Activated T-helper 17 cell treated with anti-CD3 and anti-CD28 coated beads, Interleukin-2, amount 50 U/mL, for 72 hours (primary cell): Measurements from ENCODE around the gene MAD2L2. TPM values are rescaled to one million over a fixed set of nuclear protein-coding genes. Genes with fewer than 3 reads are reported as not detected.

Experiments used
- ATAC-seq: fragments of 150-1000 bp; cut with Tn5 transposase; replicated peaks from 2 replicates; pipeline ENCODE4 v1.10.0; 2021; ENCODE audit warnings: mild to moderate bottlenecking, moderate library complexity
- H3K27ac Mint-ChIP-seq: one replicate; pipeline ENCODE4 v1.8.0; 2022; ENCODE audit warnings: mixed read lengths
- H3K27me3 Mint-ChIP-seq: one replicate; pipeline ENCODE4 v1.8.0; 2022; ENCODE audit warnings: mixed read lengths
- H3K36me3 Mint-ChIP-seq: one replicate; pipeline ENCODE4 v1.8.0; 2022; ENCODE audit warnings: low read depth, mild to moderate bottlenecking, mixed read lengths
- H3K4me1 Mint-ChIP-seq: one replicate; pipeline ENCODE4 v1.8.0; 2022; ENCODE audit warnings: mixed read lengths
- H3K4me3 Mint-ChIP-seq: one replicate; pipeline ENCODE4 v1.8.0; 2022; ENCODE audit warnings: mild to moderate bottlenecking, mixed read lengths
- H3K9me3 Mint-ChIP-seq: one replicate; pipeline ENCODE4 v1.8.0; 2022; ENCODE audit warnings: mixed read lengths
- total RNA-seq, 2 donors: library from RNA; stranded (reverse); gene quantifications; one replicate each; pipeline ENCODE4 v1.2.3, GENCODE V29; 2022

MAD2L2 gene
- total RNA-seq, 2 donors from 2014 or later = 63.1 to 63.3 TPM

DNA sequence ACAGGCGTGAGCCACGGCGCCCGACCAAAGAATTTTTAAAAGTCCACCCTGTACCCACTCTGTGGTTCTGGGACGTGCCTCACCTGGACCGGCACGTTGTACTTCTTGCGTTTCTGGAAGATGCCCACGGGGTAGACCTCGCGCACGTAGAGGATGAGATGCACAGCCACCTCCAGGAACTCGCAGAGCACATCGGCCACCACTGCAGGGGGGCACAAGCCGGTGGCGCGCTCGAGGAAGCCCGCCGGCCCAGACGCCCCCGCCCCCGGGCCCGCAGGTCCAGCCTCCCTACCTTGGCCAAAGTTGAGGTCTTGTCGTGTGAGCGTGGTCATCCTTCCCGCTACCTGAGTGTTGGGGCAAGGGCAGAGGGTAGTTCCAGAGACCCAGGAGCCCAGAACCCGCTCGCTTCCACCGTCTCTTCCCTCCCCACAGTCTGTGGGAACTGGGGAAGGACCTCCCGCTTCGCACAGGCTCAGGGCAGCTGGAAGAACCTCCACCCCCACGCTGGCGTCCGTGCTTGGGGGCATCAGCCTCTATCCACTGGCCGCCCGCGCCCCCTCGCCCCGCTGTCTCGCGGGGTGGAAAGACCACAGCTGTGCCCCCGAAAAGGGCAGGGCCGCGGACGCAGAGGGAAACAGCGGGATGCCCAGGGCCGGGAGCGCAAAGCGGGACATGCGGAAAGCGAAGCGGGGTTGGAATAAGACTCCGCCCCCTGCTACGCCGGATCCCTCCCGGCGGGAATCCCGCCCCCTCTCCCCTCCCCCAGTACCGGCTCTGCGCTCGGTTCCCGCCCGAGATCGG lies 478 bp downstream of the MAD2L2 start:
- H3K27me3 Mint-ChIP-seq = no peaks in the 10 kb centered on the region

DNA sequence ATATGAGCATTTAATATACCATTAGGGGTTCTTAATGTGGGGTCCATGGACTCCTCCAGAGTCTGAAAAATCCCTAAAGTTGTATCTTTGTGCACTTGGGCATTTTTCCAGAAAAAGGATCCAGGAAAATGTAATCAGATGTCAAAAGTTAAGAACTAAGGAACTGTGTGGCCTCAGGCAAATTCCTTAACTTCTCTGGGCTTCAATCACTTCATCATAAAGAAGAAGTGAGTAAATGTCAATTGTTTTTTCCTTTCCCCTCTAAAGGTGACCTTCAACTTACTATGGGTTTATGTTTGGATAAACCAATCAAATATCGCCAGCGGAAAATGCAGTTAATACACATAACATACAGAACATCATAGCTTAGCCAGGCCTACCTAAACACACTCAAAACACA lies 2.5 kb downstream of the MAD2L2 start:
- no peak for ATAC-seq
- H3K36me3 Mint-ChIP-seq = peaks cover 35% of the 10 kb centered on the region
- H3K27me3 Mint-ChIP-seq = no peaks in the 10 kb centered on the region
- no peak overlapping the region for H3K4me3 Mint-ChIP-seq
- no peak overlapping the region for H3K27ac Mint-ChIP-seq
- no peaks in the 10 kb centered on the region for H3K9me3 Mint-ChIP-seq
- no peaks in the 10 kb centered on the region for H3K4me1 Mint-ChIP-seq

More for the DNA sequence above, 478 bp downstream of the MAD2L2 start:
- no peaks in the 10 kb centered on the region for H3K4me1 Mint-ChIP-seq
- peak overlapping the region; percentile 86 for H3K4me3 Mint-ChIP-seq
- H3K27ac Mint-ChIP-seq = peak overlapping the region; percentile 71
- H3K9me3 Mint-ChIP-seq = no peaks in the 10 kb centered on the region
- ATAC-seq = peak; percentile 20
- peaks cover 17% of the 10 kb centered on the region for H3K36me3 Mint-ChIP-seq

DNA sequence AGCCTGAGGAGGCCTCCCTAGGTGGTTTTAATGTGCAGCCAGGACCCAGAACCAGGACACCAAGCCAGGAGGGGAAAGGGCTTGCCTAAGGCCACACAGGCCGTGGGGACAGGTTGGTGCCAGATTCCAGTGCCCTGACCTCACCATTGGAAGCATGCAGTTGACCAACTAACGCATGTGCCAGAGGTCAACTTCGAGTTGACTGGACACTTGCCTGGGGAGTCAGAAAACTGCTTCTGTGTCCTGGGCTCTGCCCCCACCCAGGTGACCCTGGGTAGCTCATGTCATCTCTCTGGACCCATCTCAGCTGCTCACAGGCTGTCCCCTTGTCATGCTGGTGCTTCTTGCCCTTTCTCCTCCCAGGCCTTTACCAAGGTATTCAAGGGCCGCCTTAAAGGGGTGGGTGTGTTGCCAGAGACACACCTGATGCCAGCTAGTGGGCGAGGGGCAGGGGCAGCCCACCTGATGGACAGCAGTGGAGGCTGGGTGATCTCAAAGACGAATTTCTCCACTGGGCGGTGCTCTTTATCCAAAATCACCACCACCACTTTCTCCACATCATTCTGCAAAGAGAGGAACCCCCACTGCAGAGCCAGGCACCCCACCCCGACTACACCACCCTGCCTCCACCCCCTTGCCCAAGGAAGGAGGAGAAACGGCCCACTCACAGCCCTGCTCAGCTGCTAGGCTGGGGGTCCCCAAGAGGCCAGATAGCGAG lies 4.4 kb downstream of the MAD2L2 start:
- ATAC-seq = no peak
- Mint-ChIP-seq H3K27me3 (no peaks in the 10 kb centered on the region), H3K27ac (no peak overlapping the region), H3K9me3 (no peaks in the 10 kb centered on the region), H3K4me1 (no peaks in the 10 kb centered on the region), H3K4me3 (no peak overlapping the region), H3K36me3 (peaks cover 46% of the 10 kb centered on the region)

DNA sequence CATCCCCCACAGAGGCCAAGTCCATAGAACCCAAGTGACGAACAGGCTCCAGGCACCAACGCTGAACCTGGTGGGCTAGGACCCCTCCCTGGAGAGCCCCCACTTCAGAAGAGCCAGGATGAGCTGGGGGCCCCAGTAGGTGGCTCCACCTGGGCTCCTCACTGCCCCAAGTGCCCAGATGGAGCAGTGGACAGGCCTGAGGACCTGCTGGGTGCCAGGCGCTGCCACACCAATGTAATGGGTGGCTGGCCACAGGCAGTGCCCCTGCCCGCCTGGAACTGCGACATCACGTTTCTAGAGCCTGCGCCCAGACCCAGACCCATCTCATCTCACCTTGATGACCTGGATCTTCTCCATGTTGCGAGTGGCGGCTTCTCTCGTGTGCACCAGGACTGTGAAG lies 5.6 kb downstream of the MAD2L2 start:
- Mint-ChIP-seq H3K36me3 (peaks cover 47% of the 10 kb centered on the region), H3K9me3 (no peaks in the 10 kb centered on the region), H3K4me1 (no peaks in the 10 kb centered on the region), H3K27ac (no peak overlapping the region), H3K4me3 (no peak overlapping the region), H3K27me3 (no peaks in the 10 kb centered on the region)
- ATAC-seq = no peak

DNA sequence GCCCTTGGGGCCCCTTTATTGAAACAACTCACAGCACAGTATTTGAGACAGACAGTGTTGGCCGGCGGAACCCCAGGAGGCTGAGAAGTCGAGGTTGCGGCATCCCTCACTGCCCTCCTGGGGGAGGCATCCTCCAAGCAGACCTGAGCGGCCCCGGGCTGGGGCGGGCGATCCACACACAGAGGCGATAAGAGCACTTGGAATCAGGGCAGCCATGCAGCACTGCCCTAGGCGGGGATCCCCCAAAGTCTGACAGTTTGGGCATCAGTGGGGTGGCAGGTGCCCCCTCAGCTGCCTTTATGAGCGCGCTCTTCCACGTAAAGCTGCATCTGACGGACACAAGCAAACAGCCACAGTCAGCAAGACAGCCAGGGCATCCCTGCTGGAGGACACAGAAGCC lies 6.5 kb downstream of the MAD2L2 start:
- no peak for ATAC-seq
- no peaks in the 10 kb centered on the region for H3K27me3 Mint-ChIP-seq
- peaks cover 50% of the 10 kb centered on the region for H3K36me3 Mint-ChIP-seq
- no peaks in the 10 kb centered on the region for H3K9me3 Mint-ChIP-seq
- no peaks in the 10 kb centered on the region for H3K4me1 Mint-ChIP-seq
- no peak overlapping the region for H3K27ac Mint-ChIP-seq
- H3K4me3 Mint-ChIP-seq = no peak overlapping the region

DNA sequence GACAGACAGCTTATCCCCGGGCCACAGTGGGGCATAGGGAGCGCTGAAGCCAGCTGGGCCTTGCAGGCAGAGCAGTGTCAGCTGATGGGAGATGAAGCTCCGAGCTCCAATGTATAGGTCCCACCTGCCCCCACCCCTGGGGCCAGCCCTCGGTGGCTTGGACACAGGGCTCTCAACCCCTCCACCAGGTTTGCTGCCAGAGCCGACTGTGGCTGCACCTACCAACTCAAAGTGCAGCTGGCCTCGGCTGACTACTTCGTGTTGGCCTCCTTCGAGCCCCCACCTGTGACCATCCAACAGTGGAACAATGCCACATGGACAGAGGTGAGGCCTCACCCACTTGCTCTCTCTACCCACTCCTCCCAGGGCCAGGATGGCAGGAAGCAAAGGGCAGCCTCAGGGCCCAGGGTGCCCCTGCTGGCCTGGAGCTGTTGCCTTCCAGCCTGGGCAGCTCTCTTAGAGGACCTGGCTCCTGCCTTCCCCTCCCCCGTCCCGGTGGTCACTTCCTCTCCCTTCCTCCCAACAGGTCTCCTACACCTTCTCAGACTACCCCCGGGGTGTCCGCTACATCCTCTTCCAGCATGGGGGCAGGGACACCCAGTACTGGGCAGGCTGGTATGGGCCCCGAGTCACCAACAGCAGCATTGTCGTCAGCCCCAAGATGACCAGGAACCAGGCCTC lies 7.7 kb downstream of the MAD2L2 start:
- Mint-ChIP-seq H3K27ac (no peak overlapping the region), H3K9me3 (no peaks in the 10 kb centered on the region), H3K27me3 (no peaks in the 10 kb centered on the region), H3K36me3 (peaks cover 44% of the 10 kb centered on the region), H3K4me1 (no peaks in the 10 kb centered on the region), H3K4me3 (no peak overlapping the region)
- no peak for ATAC-seq

DNA sequence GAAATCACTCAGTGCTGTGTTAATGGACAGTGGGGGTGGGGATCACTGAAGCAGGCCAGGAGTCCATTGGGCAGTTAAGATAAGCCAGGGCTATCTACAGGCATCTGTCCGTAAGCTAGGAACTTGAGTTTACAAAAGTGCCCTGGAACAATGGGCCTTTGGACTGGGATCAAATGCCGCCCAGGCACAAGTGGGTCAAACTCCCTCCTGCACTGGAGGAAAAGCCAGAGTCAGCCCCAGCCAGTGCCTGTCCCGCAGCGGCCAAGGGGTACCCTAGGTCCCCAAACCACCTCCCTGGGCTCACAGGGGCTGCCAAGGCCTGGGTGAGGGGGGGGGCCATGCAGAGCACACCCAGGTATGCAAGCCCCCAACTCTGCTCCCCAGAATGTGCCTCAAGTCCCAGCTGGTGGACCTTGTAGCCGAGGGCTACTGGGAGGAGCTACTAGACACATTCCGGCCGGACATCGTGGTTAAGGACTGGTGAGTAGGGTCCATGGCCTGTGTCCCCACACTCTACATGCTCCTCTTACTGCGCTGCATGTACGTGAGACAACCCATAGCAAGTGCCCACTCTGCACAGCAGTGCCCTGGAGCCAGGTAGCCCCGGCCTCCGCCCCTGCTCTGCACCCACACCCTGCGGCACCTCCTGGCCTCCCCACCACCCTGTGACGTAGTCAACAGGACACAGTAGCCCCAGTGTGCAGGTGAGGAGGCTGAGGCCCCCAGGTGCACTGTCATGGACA lies 9.2 kb downstream of the MAD2L2 start:
- Mint-ChIP-seq H3K4me3 (no peak overlapping the region), H3K4me1 (no peaks in the 10 kb centered on the region), H3K27ac (no peak overlapping the region), H3K27me3 (no peaks in the 10 kb centered on the region), H3K36me3 (peaks cover 40% of the 10 kb centered on the region), H3K9me3 (no peaks in the 10 kb centered on the region)
- no peak for ATAC-seq

DNA sequence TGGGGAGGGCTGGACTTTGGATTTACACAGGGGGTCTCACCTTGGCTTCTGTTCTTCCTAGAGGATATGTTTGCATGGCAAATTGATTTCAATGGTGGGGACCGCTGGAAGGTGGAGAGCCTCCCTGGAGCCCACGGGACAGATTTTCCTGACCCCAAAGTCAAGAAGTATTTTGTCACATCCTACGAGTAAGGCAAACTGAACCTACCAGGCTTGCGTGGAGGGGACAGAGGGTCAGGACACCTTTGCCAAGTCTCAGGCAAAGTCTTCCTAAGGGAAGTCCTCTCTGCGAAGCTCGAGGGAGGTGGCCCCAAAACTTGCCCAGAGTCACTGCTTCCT lies 9.8 kb downstream of the MAD2L2 start:
- ATAC-seq = no peak
- H3K9me3 Mint-ChIP-seq = no peaks in the 10 kb centered on the region
- H3K4me1 Mint-ChIP-seq = no peaks in the 10 kb centered on the region
- H3K36me3 Mint-ChIP-seq = peaks cover 40% of the 10 kb centered on the region
- no peaks in the 10 kb centered on the region for H3K27me3 Mint-ChIP-seq
- no peak overlapping the region for H3K27ac Mint-ChIP-seq
- no peak overlapping the region for H3K4me3 Mint-ChIP-seq

DNA sequence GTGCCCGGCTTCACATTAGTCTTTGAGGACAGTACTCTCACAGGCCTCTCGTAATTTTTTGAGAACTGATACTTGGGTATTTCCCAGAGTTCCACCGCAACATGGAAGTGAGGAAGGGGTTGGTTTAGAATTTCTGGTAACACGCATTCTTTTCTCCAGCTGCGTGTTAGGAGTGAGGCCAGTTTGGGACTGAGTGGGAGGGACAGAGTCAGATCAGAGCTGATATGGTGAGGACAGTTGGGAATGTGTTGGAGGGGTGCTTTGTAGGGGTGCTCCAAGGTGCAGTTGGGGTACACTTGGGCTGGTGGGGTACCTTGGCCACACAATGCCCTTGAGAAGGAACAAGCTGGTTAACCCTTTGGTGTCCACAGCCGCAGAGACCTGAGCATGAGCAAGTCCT lies 10.2 kb downstream of the MAD2L2 start:
- Mint-ChIP-seq H3K4me1 (no peaks in the 10 kb centered on the region), H3K9me3 (no peaks in the 10 kb centered on the region), H3K27me3 (no peaks in the 10 kb centered on the region), H3K4me3 (no peak overlapping the region), H3K27ac (no peak overlapping the region), H3K36me3 (peaks cover 36% of the 10 kb centered on the region)
- ATAC-seq = no peak

DNA sequence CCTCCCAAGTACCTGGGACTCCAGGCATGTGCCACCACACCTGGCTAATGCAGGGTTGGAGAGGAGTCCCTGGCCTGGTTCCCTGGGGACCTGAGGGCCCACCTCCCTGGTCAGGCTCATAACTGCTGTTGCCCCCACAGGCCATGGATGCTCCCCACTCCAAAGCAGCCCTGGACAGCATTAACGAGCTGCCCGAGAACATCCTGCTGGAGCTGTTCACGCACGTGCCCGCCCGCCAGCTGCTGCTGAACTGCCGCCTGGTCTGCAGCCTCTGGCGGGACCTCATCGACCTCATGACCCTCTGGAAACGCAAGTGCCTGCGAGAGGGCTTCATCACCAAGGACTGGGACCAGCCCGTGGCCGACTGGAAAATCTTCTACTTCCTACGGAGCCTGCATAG lies 12.4 kb downstream of the MAD2L2 start:
- peaks cover 16% of the 10 kb centered on the region for H3K36me3 Mint-ChIP-seq
- no peak overlapping the region for H3K4me3 Mint-ChIP-seq
- H3K4me1 Mint-ChIP-seq = no peaks in the 10 kb centered on the region

DNA sequence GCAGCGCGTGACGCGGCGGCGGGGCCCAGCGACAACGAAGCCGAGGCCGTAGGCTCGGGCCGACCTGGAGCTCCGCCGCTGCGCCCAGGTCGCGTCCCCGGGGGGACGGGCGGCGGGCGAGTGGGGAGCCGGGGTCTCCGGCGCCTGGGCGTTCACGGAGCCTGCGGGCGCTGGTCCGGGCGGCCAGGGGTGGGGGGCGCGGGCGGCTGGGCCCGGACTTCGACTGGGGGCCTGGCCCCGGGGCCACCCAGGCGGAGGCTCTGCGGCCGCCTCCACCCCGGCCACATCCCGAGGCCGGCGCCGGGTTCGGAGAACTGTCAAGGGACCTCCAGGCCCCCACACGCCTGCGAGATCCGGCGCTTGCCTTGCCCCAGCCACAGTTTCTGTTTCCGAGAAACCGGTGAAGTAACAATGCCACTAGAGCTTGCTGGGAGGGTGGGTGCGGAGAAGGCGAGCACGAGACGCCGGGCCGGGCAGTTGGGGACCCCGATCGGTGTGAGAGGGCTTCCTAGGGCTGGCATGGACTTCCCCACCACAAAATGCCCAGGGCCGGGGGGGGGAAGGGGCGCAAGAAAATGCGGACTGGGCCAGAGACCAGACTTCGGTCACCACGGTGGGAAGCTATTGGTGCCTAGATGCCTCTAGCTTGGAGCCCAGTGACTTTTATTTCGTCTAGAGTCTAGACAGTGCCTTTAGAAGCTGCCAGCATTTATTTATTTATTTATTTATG lies 16.4 kb downstream of the MAD2L2 start:
- H3K36me3 Mint-ChIP-seq = peaks cover 24% of the 10 kb centered on the region
- H3K27ac Mint-ChIP-seq = no peak overlapping the region
- H3K4me1 Mint-ChIP-seq = no peaks in the 10 kb centered on the region
- no peaks in the 10 kb centered on the region for H3K27me3 Mint-ChIP-seq
- H3K9me3 Mint-ChIP-seq = no peaks in the 10 kb centered on the region
- peak overlapping the region; percentile 59 for H3K4me3 Mint-ChIP-seq
- ATAC-seq = peak; percentile 68

More for the DNA sequence above, 12.4 kb downstream of the MAD2L2 start:
- Mint-ChIP-seq H3K9me3 (no peaks in the 10 kb centered on the region), H3K27me3 (no peaks in the 10 kb centered on the region), H3K27ac (no peak overlapping the region)
- ATAC-seq = no peak

DNA sequence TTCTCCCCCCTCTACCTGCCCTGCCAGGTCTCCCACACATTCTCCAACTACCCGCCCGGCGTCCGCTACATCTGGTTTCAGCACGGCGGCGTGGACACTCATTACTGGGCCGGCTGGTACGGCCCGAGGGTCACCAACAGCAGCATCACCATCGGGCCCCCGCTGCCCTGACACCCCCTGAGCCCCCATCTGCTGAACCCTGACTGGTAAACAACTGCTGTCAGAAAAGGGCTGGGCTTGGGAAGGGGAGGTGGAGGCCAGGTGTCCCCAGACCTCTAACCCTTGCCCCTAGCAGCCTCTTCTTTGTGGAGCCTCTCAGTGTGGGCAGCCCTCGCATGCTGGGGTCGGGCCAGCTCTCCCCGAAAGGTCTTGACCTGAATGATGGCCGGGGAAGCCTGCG lies 19.8 kb downstream of the MAD2L2 start:
- H3K4me3 Mint-ChIP-seq = no peak overlapping the region
- no peak overlapping the region for H3K27ac Mint-ChIP-seq
- no peaks in the 10 kb centered on the region for H3K9me3 Mint-ChIP-seq
- H3K4me1 Mint-ChIP-seq = no peaks in the 10 kb centered on the region
- no peaks in the 10 kb centered on the region for H3K27me3 Mint-ChIP-seq
- peaks cover 36% of the 10 kb centered on the region for H3K36me3 Mint-ChIP-seq
- no peak for ATAC-seq

DNA sequence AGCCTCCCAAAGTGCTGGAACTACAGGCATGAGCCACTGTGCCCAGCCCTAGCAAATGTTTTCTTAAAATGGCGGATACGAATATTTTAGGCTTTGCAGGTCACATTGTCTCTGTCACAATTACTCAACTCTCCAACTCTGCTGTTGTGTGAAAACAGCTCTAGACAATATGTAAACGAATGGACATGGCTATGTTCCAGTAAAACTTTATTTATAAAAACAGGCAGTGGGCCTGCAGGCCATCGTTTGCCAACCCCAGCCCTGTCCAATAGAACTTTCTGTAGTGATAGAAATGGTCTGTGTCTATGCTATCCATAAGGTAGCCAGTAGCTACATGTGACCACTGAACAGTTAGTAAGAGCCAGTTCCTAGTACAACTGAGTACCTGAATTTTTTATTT lies 21.2 kb downstream of the MAD2L2 start:
- Mint-ChIP-seq H3K4me3 (no peak overlapping the region), H3K36me3 (peaks cover 36% of the 10 kb centered on the region), H3K4me1 (no peaks in the 10 kb centered on the region), H3K9me3 (no peaks in the 10 kb centered on the region), H3K27ac (no peak overlapping the region), H3K27me3 (no peaks in the 10 kb centered on the region)
- ATAC-seq = no peak

DNA sequence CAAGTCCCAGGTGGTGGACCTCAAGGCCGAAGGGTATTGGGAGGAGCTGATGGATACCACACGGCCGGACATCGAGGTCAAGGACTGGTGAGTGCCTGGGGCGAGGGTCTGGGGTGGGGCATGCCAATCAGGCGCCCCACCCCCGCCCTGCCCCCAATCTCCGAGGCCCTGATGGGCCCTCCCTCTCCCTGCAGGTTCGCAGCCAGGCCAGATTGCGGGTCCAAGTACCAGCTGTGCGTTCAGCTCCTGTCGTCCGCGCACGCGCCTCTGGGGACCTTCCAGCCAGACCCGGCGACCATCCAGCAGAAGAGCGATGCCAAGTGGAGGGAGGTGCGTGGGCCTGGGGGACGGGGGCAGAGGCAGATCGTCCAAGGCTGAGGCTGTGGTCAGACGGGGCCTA lies 22.4 kb downstream of the MAD2L2 start:
- no peak for ATAC-seq
- H3K9me3 Mint-ChIP-seq = no peaks in the 10 kb centered on the region
- no peak overlapping the region for H3K4me3 Mint-ChIP-seq
- H3K27me3 Mint-ChIP-seq = no peaks in the 10 kb centered on the region
- no peaks in the 10 kb centered on the region for H3K4me1 Mint-ChIP-seq
- no peak overlapping the region for H3K27ac Mint-ChIP-seq
- H3K36me3 Mint-ChIP-seq = peaks cover 36% of the 10 kb centered on the region
